GM23248 (cell line): ENCODE data around the gene SOX6.

Experiments
- EZH2 ChIP-seq: fragments of 200-600 bp; sonication (generic); IDR thresholded peaks from 2 replicates; pipeline ENCODE4 v1.6.1; 2018; ENCODE audit warnings: antibody characterized with exemption, mild to moderate bottlenecking; ENCODE audit not compliant: insufficient read depth, poor library complexity, severe bottlenecking
- EZH2phosphoT487 ChIP-seq: fragments of 200-600 bp; sonication (generic); IDR thresholded peaks from 2 replicates; pipeline ENCODE4 v1.6.1; 2018; ENCODE audit warnings: antibody characterized with exemption, moderate library complexity, mild to moderate bottlenecking, low read depth; ENCODE audit not compliant: insufficient read depth

GRCh38 chr11:16352707-16353106 is 3.6 kb downstream of the SOX6 start:
- TF ChIP-seq EZH2phosphoT487 (no peak), EZH2 (no peak)
